ENCODE measurements around the gene CDKN1B. TPM values are rescaled to one million over a fixed set of nuclear protein-coding genes. Genes with fewer than 3 reads are reported as not detected.
"Not testable (repeated sequence)": the region's sequence is repeated elsewhere in the genome, so short reads cannot be mapped to it uniquely, and the experiment has no call there.

CDKN1B gene
- total RNA-seq, 1 donor from 2014 or later, result 34.0 TPM

- no peak for FAIRE-seq
- Histone ChIP-seq H3K27me3 (ENCODE audit: control insufficient read depth, insufficient read depth, low read length) (no peaks in the 10 kb centered on the region), H3K36me3 (ENCODE audit: control insufficient read depth, insufficient read depth, low read length) (no peaks in the 10 kb centered on the region), H3K4me3 (ENCODE audit: low read depth, low read length) (no peak overlapping the region)
- no peak for TF ChIP-seq CTCF (IDR thresholded peaks at IDR 0.05; ENCODE audit: insufficient read depth, low read length, severe bottlenecking)
- DNase-seq (ENCODE audit: low read depth), result no peak
Observed at GRCh38 chr12:12733118-12733517, 15.9 kb downstream of the CDKN1B start.

GRCh38 chr12:12734054-12734453 is 16.9 kb downstream of the CDKN1B start:
- no peak for TF ChIP-seq CTCF (IDR thresholded peaks at IDR 0.05; ENCODE audit: insufficient read depth, low read length, severe bottlenecking)
- H3K36me3 ChIP-seq (ENCODE audit: control insufficient read depth, insufficient read depth, low read length), result no peaks in the 10 kb centered on the region
- H3K4me3 ChIP-seq (ENCODE audit: low read depth, low read length), result no peak overlapping the region
- no peaks in the 10 kb centered on the region for H3K27me3 ChIP-seq (ENCODE audit: control insufficient read depth, insufficient read depth, low read length)
- DNase-seq (ENCODE audit: low read depth), result no peak
- no peak for FAIRE-seq

DNA sequence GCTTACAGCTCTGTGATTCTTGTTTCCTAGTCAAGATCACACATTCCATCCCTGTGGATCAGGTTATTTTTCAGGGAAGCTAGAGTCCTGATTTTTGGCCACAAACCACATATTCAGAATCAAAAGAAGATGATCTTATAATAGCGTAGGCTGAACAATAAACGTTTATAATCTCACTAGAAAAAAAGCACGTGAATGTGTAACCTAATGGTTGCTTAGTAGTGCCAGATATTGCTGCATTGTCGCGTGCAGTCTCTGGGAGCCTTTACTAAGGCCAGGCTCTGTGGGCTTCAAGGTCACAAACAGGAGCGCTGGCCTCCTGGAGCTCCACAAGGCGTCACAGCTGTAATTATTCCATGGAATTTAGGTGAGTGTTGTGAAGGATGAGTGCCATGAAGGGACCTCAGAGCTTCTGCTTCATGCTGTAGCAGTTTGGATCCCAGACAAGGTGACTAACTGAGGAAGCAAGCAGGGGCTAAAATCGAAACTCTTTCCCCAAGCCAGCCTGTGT is 17.4 kb downstream of the CDKN1B start:
- no peaks in the 10 kb centered on the region for H3K36me3 ChIP-seq (ENCODE audit: control insufficient read depth, insufficient read depth, low read length)
- no peak overlapping the region for H3K4me3 ChIP-seq (ENCODE audit: low read depth, low read length)
- no peaks in the 10 kb centered on the region for H3K27me3 ChIP-seq (ENCODE audit: control insufficient read depth, insufficient read depth, low read length)
- DNase-seq (ENCODE audit: low read depth) (no peak), FAIRE-seq (no peak)
- TF ChIP-seq CTCF (IDR thresholded peaks at IDR 0.05; ENCODE audit: insufficient read depth, low read length, severe bottlenecking), result no peak

DNA sequence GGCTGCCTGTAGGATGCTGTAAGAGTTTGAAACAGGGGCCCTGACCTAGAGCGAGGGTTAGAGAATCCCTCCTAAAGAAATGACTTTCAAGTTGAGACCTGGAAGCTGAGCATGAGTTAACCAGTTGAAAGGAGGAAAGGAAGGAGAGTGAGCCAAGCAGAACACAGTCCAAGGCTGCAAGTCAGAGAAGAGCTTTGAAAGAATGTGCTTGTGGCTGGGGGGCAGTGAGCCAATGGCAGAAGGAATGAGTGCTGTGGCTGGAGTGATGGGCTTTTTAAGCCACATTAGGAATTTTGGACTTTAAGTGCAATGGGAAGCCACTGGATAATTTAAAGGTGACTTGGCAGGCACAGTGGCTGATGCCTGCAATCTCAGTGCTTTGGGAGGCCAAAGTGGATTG is 18.1 kb downstream of the CDKN1B start:
- DNase-seq (ENCODE audit: low read depth), result no peak
- H3K36me3 ChIP-seq (ENCODE audit: control insufficient read depth, insufficient read depth, low read length), result no peaks in the 10 kb centered on the region
- FAIRE-seq, result no peak
- no peak overlapping the region for H3K4me3 ChIP-seq (ENCODE audit: low read depth, low read length)
- no peak for TF ChIP-seq CTCF (IDR thresholded peaks at IDR 0.05; ENCODE audit: insufficient read depth, low read length, severe bottlenecking)
- H3K27me3 ChIP-seq (ENCODE audit: control insufficient read depth, insufficient read depth, low read length), result no peaks in the 10 kb centered on the region

- no peak overlapping the region for H3K4me3 ChIP-seq (ENCODE audit: low read depth, low read length)
- no peaks in the 10 kb centered on the region for H3K36me3 ChIP-seq (ENCODE audit: control insufficient read depth, insufficient read depth, low read length)
- TF ChIP-seq CTCF (IDR thresholded peaks at IDR 0.05; ENCODE audit: insufficient read depth, low read length, severe bottlenecking), result peak; percentile 47
- FAIRE-seq, result no peak
- H3K27me3 ChIP-seq (ENCODE audit: control insufficient read depth, insufficient read depth, low read length), result no peaks in the 10 kb centered on the region
- DNase-seq (ENCODE audit: low read depth), result peak; percentile 49
Observed at GRCh38 chr12:12736759-12737676, 19.9 kb downstream of the CDKN1B start.

DNA sequence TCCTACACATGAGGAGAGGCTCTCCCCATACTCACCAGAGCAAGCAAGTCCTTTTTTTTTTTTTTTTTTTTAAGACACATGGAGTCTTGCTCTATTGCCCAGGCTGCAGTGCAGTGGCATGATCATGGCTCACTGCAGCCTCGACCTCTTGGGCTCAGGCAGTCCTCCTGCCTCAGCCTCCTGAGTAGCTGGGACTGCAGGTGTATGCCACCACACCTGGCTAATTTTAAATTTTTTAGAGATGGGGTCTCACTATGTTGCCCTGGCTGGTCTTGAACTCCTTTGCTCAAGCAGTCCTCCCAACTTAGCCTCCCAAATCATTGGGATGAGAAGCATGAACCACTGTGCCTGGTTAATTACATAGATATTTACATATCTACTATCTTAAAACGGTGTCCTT is 21.0 kb downstream of the CDKN1B start:
- H3K36me3 ChIP-seq (ENCODE audit: control insufficient read depth, insufficient read depth, low read length); FAIRE-seq; H3K4me3 ChIP-seq (ENCODE audit: low read depth, low read length); H3K27me3 ChIP-seq (ENCODE audit: control insufficient read depth, insufficient read depth, low read length); DNase-seq (ENCODE audit: low read depth): not testable (repeated sequence)
